Measurements from ENCODE around the gene ZBTB11. TPM values are rescaled to one million over a fixed set of nuclear protein-coding genes. Genes with fewer than 3 reads are reported as not detected.

The ZBTB11 gene
- total and polyA plus RNA-seq, 2 of the 13 experiments (the other 11 are each of a cell fraction or from before 2014, with no cell fraction given), result 5.9 to 18.1 TPM

- no peak for TF ChIP-seq GMEB2 (CRISPR knock-in tag; IDR thresholded peaks at IDR 0.05; ENCODE audit: low read depth)
- TF ChIP-seq FOXM1 (CRISPR knock-in tag; IDR thresholded peaks at IDR 0.05), result no peak
- no peak for TF ChIP-seq HOXA9 (CRISPR knock-in tag; IDR thresholded peaks at IDR 0.05; ENCODE audit: borderline replicate concordance)
- TF ChIP-seq ATF7-NPFF (CRISPR knock-in tag; IDR thresholded peaks at IDR 0.05; ENCODE audit: low read depth), result peak; percentile 47; the same call in 1 of the 2 replicates
- no peak for TF ChIP-seq NAIF1 (CRISPR knock-in tag; IDR thresholded peaks at IDR 0.05; ENCODE audit: borderline replicate concordance)
- peak; percentile 60 for TF ChIP-seq TBX2 (CRISPR knock-in tag; IDR thresholded peaks at IDR 0.05; ENCODE audit: borderline replicate concordance)
- peak; percentile 82 for TF ChIP-seq SP4 (CRISPR knock-in tag; IDR thresholded peaks at IDR 0.05)
- peak; percentile 82 for TF ChIP-seq E2F1 (CRISPR knock-in tag; IDR thresholded peaks at IDR 0.05)
- no peak for TF ChIP-seq MAFG (CRISPR knock-in tag; IDR thresholded peaks at IDR 0.05)
- TF ChIP-seq ZNF746 (CRISPR knock-in tag; IDR thresholded peaks at IDR 0.05), result no peak
- no peak for TF ChIP-seq ZNF234 (CRISPR knock-in tag; conservative IDR thresholded peaks at IDR 0.05)
- TF ChIP-seq PPARG (CRISPR knock-in tag; conservative IDR thresholded peaks at IDR 0.05), result 0 out of 2 replicates have a peak, but pooled peaks have one; percentile 16
- no peak for TF ChIP-seq DPF2 (CRISPR knock-in tag; IDR thresholded peaks at IDR 0.05; ENCODE audit: borderline replicate concordance, low read depth)
- peak; percentile 98 for TF ChIP-seq ZHX1 (CRISPR knock-in tag; IDR thresholded peaks at IDR 0.05; ENCODE audit: low read depth)
- TF ChIP-seq TRAFD1 (CRISPR knock-in tag; IDR thresholded peaks at IDR 0.05; ENCODE audit: borderline replicate concordance), result no peak
- TF ChIP-seq LBX2 (CRISPR knock-in tag; IDR thresholded peaks at IDR 0.05; ENCODE audit: borderline replicate concordance), result peak; percentile 82; the same call in 1 of the 2 replicates
- no peak for TF ChIP-seq ZNF558 (CRISPR knock-in tag; IDR thresholded peaks at IDR 0.05; ENCODE audit: borderline replicate concordance)
- no peak for TF ChIP-seq ARNT (IDR thresholded peaks at IDR 0.05)
- 0 out of 2 replicates have a peak, but pooled peaks have one; percentile 6 for TF ChIP-seq STAG1 (CRISPR knock-in tag; IDR thresholded peaks at IDR 0.05)
- TF ChIP-seq HOMEZ (CRISPR knock-in tag; IDR thresholded peaks at IDR 0.05; ENCODE audit: low read depth), result peak; percentile 84
These were observed at the start of gene ZBTB11 (continued) for GRCh38 chr3:101676765-101677435.

Data from HepG2 (cell line).